GM19099 (cell line): ENCODE results near the gene CIT.

ENCODE experiments used
- POLR2A ChIP-seq: IDR thresholded peaks from 3 replicates; pipeline ENCODE4 v1.6.1; 2011; ENCODE audit warnings: low read depth; ENCODE audit not compliant: insufficient read length; ENCODE audit errors: extremely low read depth

Gene CIT

GRCh38 chr12:119705182-119705581 is 171.9 kb downstream of the CIT start:
- TF ChIP-seq POLR2A: no peak

DNA sequence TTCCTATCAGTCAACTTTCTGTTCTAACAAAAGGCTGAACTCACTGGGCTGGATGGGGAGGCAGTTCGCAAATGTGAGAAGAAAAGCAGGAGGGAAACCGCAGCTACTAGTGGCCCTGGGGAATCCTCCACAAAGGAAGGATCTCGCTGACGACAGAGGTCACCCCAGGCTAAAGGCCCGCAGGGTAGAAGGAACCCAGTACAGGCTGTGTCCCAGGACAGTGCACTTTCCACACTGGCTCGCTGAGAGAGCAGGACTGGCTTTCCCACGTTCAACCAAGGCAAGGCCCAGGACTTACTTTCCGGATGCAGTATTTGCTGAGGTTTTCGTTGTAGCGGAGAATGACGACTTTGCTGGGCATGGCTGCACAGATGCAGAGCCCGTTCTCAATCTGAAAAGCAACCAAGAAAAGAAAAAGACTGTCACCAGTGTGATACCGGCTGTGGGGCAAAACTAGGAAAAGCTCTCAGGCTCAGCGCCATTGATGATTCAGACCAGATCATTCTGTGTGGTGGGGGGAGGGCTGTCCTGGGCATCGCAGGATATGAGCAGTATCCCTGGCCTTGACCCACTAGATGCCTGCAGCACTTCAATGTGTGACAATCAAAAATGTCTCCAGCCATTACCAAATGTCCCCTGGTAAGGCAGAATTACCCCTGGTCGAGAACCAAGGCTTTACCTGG is 172.9 kb downstream of the CIT start:
- TF ChIP-seq POLR2A: no peak

DNA sequence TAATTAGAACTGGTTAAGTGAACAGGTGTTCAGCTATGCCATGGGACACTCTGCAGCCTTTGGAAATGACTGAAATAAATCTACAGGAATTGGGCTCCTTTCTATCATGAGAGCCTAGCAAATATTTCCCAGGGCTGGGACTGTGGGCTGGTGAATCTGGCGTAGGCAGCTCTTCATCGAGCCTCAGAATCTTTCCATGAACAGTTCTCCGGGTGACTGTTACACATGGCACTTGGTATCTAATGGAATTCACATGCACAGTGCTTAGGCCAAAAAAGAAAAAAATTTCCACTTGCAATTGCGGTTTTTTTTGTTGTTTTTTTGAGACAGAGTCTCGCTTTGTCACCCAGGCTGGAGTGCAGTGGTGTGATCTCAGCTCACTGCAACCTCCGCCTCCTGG is 177.0 kb downstream of the CIT start:
- TF ChIP-seq POLR2A: no peak

GRCh38 chr12:119699199-119699760 is 177.8 kb downstream of the CIT start:
- no peak for TF ChIP-seq POLR2A

- no peak for TF ChIP-seq POLR2A
Measured at GRCh38 chr12:119696943-119697342, 180.2 kb downstream of the CIT start.

DNA sequence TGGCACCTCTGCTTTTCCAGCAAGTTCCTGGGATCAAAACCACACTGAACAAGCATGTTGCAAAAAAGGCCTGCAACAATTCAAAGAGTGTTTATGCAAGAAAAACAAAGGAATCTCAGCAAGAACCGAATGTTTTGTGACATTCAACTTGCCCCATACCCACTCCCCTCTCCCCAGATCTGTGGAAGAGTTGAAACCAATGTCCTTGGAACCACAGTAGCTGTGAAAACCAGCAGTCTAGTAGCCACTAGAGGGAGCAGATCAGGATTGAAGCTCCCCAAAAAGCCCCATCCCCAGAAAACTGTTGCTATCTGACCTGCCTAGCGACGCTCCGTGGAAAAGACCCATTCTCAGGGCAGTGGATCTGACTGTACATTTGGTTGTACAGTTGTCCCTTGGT is 182.1 kb downstream of the CIT start:
- no peak for TF ChIP-seq POLR2A

DNA sequence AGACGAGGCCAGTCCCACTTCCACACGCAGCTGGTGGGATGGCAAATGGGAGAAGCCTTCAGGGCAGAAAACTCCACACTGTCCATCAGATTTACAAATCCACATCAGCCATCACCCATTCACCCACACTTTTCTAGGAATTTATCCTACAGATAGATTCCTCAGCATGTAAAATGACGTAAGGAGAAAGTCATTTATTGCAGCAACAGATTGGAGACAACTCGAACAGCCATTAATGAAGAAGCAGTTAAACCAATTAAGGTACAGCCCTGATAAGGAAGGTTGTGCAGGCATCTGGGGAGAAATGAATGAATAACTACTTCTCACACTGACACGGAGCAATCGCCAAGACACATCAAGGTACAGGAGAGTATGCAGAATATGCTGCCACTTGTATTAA is 183.0 kb downstream of the CIT start:
- no peak for TF ChIP-seq POLR2A

- TF ChIP-seq POLR2A: no peak
Measured at GRCh38 chr12:119693511-119693910, 183.6 kb downstream of the CIT start.

- no peak for TF ChIP-seq POLR2A
Measured at GRCh38 chr12:119692997-119693396, 184.1 kb downstream of the CIT start.

DNA sequence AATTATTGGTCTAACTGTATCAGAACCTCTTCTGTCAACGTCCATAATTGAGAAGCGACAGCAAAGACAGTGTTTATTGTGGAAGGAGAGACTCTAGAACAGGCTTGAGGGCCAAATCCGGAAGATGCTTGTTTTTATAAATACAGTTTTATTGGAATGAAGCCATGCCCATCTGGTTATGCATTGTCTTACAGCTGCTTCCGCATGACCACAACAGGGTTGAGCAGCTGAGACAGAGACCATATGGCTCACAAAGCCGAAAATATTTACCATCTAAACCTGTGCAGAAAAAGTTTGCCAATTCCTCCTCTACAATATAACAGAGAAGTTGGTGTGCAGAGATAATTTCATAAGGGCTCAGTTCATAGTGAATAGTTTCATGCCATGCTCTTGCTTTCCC is 184.7 kb downstream of the CIT start:
- TF ChIP-seq POLR2A: no peak

DNA sequence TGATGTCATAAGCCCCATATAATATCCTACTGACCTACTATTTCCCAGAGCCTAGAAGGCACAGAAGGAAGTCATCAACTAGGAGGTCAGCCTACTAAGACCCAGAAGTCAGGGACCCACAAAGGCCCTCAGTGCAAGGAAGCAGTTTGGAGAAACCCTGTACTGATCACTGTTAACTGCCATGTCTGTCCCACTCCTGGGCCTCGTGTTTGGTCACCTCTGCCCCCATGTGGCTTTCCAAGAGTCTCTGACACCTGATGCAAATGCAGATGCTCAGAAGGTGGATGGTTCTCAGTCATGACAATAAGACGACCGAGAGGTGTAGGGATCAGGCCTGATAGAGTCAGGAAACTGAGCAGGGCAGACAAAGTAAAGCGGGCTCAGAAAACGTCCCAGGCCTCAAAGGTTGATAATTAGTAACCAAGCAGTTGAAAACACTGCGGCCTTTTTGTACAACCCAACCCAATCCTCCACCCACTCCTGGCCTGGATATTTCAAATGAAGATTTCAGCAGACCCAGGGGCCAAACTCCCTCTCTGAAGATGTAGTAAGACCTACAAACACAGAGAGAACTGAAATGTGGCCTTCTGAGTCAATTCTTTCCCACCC is 185.8 kb downstream of the CIT start:
- TF ChIP-seq POLR2A: no peak

GRCh38 chr12:119689935-119690500 is 187.1 kb downstream of the CIT start:
- TF ChIP-seq POLR2A: no peak

DNA sequence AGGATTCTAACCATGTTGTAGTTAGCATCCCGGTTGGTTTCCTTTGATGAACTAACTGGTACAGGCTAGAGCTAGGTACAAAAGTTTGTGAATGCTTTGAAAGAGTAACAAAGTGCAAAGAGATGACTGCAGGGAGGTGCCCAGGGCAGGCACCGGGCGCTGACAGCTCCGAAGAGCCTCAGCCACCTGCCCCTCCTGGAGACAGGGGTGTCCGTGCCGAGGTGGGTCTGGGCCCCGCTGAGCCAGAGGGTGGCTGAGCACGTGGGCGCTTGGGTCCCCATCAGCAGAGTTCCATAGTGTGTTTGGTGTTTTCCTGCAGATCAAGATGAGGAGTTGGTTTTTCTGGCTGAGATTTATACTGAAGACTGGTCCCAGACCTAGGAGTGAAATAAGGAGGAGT is 189.2 kb downstream of the CIT start:
- TF ChIP-seq POLR2A: no peak

DNA sequence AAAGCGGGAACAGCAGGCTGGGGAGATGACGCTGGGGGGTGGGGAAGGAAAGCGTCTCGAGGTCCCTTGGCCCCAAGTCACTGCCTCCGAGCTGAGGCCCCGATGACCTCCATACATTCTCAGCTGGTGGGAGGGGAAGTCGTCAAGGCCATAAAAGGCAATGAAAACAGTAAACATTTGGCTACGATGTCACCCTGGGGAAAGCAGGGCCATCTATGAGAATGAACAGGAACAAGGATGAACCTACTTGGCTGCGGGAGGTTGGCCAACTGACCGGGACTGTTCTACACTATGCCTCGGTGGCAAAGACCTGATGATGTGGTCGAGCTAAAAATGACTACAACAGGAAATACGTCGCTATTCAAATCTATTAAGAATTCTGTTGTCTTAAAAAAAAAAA is 189.7 kb downstream of the CIT start:
- no peak for TF ChIP-seq POLR2A

DNA sequence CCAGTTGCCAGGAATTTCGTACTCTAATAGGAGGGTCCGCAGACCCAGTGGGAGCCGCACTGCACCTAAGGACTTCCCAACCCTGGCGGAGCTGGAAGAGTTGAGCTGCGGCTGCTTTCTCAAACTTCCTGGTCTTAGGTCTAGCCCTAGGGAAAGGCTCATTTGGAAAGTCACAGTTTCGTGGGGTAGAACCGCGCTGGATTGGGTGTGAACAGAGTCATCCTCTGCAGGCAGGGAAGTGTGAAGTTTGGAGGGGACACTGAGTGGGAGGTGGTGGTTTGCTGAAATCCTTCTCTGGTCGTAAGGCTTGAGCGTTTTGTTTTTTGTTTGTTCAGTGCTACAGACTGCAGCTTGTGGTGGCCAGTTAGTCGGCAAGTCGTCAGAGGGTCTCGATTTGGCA is 190.3 kb downstream of the CIT start:
- TF ChIP-seq POLR2A: no peak

DNA sequence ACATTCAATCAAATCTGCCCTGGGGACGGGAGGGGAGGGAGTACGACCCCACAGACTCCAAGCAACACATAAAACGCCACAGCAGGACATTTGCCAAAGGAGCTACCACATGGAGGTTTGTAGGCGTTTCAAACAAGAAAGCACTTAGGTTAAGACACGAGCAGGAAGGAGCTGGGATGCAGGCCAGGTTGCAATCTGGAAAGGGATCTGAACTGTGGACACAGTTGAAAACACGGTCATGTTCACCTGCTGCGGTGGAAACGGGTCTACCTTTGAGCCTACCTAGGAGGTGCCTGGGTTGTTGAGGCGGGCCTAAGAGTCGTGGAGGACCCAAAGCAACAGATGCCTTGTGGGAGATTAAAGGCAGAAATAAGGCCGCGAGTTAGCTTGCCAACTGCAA is 190.8 kb downstream of the CIT start:
- no peak for TF ChIP-seq POLR2A
